Measurements from ENCODE around the gene NR1H2.
A peak's percentile ranks its signal among the peaks of the same experiment; 100 is the strongest.

NR1H2 gene

GRCh38 chr19:50368649-50369570 lies 7.3 kb upstream of the NR1H2 start:
- in situ Hi-C loops (cut with MboI; ENCODE audit: low pct_unique_long_range_greater_than_20kb, low sequenced_read_pairs, unreplicated experiment): loop anchor here (25.0 kb wide), 1 partner anchor 418 kb away; the partner anchor contains the start of gene ACP4
- DNase-seq (ENCODE audit: low spot score): peak; percentile 78
- peak; percentile 85 for TF ChIP-seq CTCF (IDR thresholded peaks at IDR 0.05; ENCODE audit: extremely low read depth, insufficient read depth, missing control alignments)

- no peak for DNase-seq (ENCODE audit: low spot score)
- in situ Hi-C loops (cut with MboI; ENCODE audit: low pct_unique_long_range_greater_than_20kb, low sequenced_read_pairs, unreplicated experiment): loop anchor here (25.0 kb wide), 1 partner anchor 415 kb away; the partner anchor contains the start of gene ACP4
- no peak for TF ChIP-seq CTCF (IDR thresholded peaks at IDR 0.05; ENCODE audit: extremely low read depth, insufficient read depth, missing control alignments)
Observed at GRCh38 chr19:50371914-50372475, 4.3 kb upstream of the NR1H2 start.

- no peak for TF ChIP-seq CTCF (IDR thresholded peaks at IDR 0.05; ENCODE audit: extremely low read depth, insufficient read depth, missing control alignments)
- in situ Hi-C loops (cut with MboI; ENCODE audit: low pct_unique_long_range_greater_than_20kb, low sequenced_read_pairs, unreplicated experiment): no loop called here
- peak; percentile 47 for DNase-seq (ENCODE audit: low spot score)
Observed at GRCh38 chr19:50377051-50377461, 799 bp downstream of the NR1H2 start.

- TF ChIP-seq CTCF (IDR thresholded peaks at IDR 0.05; ENCODE audit: extremely low read depth, insufficient read depth, missing control alignments): no peak
- in situ Hi-C loops (cut with MboI; ENCODE audit: low pct_unique_long_range_greater_than_20kb, low sequenced_read_pairs, unreplicated experiment): no loop called here
- no peak for DNase-seq (ENCODE audit: low spot score)
Observed at GRCh38 chr19:50377517-50377916, 1.3 kb downstream of the NR1H2 start.

GRCh38 chr19:50378169-50378862 lies 2.1 kb downstream of the NR1H2 start:
- in situ Hi-C loops (cut with MboI; ENCODE audit: low pct_unique_long_range_greater_than_20kb, low sequenced_read_pairs, unreplicated experiment): no loop called here
- DNase-seq (ENCODE audit: low spot score): no peak
- no peak for TF ChIP-seq CTCF (IDR thresholded peaks at IDR 0.05; ENCODE audit: extremely low read depth, insufficient read depth, missing control alignments)

GRCh38 chr19:50378863-50379236 lies 2.6 kb downstream of the NR1H2 start:
- in situ Hi-C loops (cut with MboI; ENCODE audit: low pct_unique_long_range_greater_than_20kb, low sequenced_read_pairs, unreplicated experiment): no loop called here
- DNase-seq (ENCODE audit: low spot score): no peak
- TF ChIP-seq CTCF (IDR thresholded peaks at IDR 0.05; ENCODE audit: extremely low read depth, insufficient read depth, missing control alignments): no peak

Measured in GM13977 (cell line).